GM19023 (cell line): ENCODE results near the gene PSG7.
"Not testable (repeated sequence)": the region's sequence is repeated elsewhere in the genome, so short reads cannot be mapped to it uniquely, and the experiment has no call there.

ENCODE experiments used
- ATAC-seq: cut with Tn5 transposase; IDR thresholded peaks from one replicate; pipeline ENCODE4 v1.9.1; 2021; ENCODE audit warnings: mild to moderate bottlenecking, moderate library complexity; ENCODE audit not compliant: unreplicated experiment

Gene PSG7

DNA sequence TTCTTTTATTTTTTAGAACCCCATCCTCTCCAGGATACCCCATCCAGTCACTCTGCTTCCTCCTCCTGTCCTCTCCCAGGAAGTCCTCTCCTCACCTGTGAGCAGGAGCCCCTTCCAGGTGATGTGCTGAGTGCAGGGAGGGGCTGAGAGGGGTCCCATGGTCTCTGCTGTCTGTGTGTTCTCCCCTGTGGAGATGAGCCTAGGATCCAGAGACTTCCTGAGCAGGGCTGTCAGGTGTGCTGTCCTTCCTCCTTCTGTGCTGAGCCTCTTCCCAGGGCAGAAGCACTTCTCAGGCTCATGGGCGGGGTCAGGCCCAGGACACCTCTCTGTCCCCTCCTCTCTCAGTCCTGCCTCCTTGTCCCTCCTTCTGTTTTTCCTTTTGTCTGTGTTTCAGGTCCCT lies 19.4 kb downstream of the PSG7 start, which contains the start of gene PSG6:
Gene PSG6, minus strand, starts transcription at position 261 of the 400 bp plus-strand sequence. Its CDS starts 102 bp downstream, at position 159.
- ATAC-seq: not testable (repeated sequence)

DNA sequence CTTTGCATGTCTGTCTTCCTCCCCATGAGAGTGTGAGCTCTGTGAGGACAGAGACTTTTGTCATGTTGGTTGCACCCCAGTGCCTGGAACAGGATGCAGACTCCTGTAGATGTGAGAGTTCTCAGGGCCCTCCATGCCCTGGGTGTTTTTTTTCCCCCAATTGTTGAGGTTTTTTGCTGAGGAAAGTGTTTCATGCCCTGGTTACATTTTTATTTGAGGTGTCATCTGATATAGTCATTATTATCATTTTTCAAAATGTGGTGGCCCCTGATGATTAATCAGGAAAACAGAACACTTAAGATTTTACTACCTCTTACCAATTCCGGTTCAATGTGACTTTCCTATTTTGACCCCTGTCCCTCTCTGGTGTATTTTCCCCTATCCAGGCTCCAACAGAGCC lies 20.1 kb downstream of the PSG7 start:
- ATAC-seq: not testable (repeated sequence)

DNA sequence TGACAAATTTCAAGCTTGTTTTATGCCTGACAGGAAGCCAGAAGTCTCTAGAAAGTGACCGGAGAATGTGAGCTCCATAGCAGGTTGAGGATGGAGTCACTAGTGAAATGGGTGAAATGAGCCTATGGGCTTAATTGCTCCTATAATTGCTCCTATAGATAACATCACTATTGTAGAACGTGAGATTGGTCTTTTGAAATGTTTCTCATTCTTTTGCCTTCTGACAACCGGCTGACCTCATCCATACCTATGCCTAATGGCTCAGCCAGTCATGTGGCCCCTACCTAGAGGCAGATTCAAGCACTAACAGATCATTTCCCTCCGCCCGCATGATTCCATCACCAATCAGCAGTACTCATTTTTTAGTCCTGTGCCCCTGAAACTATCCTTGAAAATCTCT lies 23.5 kb downstream of the PSG7 start:
- not testable (repeated sequence) for ATAC-seq

DNA sequence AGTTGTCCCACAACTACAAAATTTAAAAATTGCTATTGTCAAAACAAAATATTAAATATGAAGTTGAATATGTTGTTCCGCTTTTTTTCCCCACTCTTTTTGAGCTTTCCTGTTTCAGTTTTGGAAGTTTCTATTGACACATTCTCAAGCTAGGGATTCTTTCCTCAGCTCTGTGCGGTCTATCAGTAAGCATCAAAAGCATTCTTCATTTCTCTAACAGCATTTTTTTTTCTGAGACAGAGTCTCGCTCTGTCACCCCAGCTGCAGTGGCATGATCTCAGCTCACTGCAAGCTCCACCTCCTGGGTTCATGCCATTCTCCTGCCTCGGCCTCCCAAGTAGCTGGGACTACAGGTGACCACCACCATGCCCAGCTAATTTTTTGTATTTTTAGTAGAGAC lies 24.1 kb downstream of the PSG7 start:
- ATAC-seq: not testable (repeated sequence)

DNA sequence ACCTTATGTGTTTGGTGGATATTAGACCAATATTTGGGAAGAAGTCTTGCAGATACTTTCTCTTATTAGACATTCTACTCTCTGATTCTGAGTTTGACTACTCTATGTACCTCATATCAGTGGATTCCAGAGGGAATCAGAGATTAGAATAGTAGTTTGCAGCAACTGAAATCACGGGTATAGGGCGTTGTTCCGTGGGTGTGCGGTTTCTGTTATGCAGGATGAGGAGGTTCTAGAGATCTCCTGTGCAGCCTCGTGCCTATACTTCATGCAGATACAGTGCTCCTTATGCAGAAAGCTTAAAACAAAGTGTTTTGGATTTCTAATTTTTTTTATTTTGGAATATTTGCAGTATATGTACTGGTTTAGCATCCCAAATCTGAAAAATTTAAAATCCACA lies 25.3 kb downstream of the PSG7 start:
- not testable (repeated sequence) for ATAC-seq

DNA sequence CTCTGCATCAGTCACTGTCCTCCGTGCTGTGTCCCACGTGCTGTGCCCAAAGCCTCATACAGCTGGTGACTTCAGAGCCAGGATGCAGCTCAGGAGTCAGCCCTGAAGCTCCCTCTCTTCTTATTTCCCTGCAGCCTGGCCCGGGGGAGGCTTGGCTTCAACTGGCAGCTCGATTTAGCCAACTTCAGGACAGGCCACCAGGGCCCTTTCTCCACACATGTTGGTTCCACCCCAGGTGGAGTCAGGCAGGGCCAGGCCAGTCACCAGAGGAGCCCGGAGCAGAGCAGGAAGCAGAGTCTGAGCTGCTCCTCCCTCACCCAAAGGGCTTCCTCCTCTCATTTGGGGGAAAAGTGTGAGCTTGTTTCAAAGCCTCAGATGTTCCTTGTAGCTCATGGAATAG lies 30.8 kb downstream of the PSG7 start:
- ATAC-seq: not testable (repeated sequence)

DNA sequence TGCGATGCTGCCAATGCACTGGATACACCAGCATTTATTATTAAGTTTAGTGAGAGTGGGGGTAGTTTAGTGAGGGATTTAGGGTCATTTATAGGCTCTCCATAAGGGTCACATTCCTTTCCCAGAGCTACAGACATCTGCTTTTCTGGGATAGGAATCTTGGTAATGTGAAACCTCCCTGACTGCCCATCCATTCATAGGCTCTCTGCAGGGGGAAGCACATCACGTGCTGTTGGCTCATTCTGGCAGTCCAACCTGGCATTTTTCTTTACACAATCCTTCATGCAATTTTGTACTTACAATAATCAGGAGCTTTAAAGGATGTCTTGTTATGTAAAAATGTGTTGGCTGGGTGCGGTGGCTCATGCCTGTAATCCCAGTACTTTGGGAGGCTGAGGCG lies 36.4 kb downstream of the PSG7 start:
- not testable (repeated sequence) for ATAC-seq

DNA sequence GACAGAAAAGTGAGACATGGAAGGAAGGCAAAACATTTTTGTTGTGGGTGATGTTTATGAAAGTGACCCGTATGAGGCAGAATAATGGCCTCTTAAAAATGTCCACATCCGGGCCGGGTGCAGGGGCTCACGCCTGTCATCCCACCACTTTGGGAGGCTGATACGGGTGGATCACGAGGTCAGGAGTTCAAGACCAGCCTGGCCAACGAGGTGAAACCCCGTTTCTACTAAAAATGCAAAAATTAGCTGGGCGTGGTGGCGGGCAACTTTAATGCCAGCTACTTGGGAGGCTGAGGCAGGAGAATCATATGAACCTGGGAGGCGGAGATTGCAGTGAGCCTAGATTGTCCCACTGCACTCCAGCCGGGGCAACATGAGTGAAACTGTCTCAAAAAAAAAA lies 37.3 kb downstream of the PSG7 start:
- ATAC-seq: not testable (repeated sequence)

DNA sequence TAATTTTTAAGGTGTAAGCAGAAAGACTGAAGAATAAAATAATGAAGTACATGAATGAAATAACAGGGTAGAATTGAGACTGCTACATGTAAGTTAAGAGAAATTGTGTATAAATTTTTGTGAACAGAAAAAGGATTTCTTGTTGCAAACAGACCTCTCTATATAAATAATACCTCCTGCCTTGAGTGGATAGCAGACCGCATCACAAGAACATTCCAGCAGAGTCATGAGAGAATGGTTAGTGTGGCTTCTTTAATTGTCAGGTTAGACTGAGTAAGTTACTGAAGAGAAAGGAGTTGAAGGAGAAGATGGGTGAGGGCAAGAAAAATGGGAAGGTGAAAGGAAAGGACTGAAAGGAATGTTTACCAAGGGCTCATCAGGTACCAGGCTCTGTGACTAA lies 37.9 kb downstream of the PSG7 start:
- ATAC-seq: not testable (repeated sequence)

DNA sequence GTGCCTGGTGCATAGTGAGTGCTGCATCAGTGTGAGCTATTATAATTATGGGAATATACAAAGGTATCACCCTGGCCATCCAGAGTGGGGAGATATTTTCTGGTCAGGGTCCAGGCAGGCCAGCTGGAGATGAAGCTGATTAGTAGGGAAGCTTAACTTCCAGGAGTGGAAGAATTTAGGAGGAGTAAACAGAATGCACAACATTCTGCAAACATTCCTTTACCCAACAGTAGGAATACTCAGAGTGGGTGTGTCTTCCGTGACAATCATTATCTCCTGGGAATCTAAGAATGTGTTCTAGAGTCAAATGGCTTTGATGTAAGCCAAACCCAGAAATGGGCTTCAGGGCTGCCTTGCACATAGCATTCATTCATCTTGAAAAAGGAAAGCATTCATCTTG lies 38.4 kb downstream of the PSG7 start:
- not testable (repeated sequence) for ATAC-seq

DNA sequence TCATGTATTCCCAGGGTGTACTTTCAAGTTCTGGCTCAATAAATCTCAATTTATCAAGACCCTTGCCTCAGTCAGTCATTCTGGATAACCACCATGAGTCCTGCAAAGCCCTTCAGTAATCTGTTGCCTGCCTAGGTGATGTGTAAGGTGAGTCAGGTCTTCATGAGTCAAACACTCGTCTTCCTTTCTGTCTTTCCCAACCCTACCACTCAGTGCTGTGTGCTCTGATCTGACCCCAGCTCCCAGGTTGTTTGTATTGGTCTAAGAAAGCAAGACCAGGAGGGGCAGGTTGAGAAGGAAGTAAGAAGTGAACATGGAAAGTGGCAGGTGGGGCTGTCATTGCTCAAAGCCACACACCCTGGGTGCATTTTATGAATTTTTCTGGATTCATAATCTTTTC lies 39.3 kb downstream of the PSG7 start:
- not testable (repeated sequence) for ATAC-seq

DNA sequence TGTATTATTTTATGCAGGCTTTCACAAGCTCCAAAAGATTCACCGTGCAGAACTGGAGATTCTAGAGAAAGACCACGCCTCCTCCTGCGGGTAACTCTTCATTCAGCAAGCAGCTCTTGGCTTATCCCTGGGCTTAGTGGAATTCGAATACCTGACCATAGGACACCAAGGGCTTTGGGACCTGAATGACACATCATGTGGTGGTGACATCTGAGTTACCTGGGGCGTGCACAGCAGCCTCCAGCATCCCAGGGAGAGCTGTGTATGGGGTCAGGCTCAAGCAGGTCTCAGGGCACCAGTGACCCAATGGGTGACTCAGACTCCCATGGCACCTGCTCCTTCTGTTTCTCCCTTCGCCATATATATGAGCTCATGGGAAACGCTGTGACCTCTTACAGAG lies 46.6 kb downstream of the PSG7 start:
- ATAC-seq: not testable (repeated sequence)

DNA sequence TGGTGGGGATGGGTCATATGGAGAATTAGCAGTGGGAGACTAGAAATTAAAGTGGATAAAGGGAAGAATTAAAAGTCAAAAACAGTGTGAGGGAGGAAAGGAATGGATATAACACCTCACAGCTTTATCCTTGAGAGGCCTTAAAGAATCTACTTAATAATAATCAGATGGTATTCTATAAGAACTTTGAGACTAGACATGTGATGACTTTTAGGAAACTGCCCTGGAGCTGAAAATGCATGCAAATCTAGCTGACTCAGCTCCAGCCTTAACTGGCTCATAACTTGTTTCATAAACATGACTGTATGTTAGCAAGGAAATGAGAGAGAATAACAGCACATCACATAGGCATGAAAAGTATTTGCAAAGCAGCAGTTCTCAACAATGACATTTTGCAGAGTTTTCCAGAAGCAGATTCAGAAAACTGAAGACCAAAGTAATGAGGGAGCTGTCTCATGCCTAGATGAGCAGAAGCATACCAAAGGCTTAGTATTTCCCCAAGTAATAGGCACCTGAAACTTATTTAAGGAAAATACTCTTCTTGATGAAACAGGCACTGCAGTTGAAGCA lies 49.0 kb downstream of the PSG7 start:
- not testable (repeated sequence) for ATAC-seq

DNA sequence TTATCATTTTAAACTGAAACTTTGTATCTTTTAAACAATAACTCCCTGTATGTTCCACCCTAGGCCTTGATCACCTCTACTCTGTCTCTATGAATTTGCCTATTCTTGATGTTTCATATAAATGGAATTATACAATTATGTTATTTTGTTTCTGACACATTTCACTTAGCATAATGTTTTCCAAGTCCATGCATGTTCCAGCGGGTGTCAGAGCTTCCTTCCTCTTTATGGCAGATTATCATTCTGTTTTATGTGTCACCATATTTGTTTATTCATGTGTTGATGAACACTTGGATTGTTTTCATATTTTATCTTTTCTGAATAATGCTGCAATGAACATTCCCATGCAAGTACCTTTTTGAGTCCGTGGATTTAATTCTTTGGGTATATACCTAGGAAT lies 54.3 kb downstream of the PSG7 start:
- ATAC-seq: not testable (repeated sequence)

DNA sequence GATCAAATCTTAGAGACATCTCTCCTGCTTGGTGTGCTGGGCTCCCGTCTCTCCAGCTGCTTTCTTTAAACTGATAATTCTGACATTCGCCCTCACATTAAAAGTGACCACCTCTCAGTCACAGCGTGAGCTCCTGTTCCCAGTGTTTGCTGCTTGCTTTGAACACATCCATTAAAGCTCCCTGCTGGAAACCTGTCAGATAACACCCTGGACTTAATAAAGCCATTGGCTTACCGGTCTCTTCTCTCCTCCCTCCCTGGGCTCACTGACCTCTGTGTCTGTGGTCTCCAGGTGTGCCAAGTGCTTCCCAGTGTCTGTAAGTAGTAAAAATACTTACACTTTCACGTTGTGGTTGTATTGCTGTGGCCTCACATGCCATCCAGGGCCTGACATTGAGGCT lies 55.0 kb downstream of the PSG7 start:
- not testable (repeated sequence) for ATAC-seq

DNA sequence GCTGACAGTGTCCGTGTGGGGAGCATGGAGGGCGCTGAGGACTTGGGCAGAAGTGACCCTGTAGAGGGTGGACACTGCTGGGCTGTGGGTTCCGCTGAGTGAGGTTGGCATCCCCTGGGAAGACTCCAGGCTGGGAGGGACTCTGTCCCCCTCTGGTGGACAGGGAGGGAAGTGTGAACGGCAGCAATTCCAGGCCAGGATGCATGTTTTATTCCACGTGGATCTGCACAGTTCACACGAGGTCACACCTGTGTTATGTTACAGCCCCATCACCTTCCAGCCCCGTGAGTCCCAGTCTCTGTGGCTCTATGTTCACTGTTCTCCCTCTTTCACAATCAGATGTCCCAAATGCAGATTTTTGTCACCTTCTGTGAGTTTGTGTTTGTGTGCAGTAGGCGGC lies 55.7 kb downstream of the PSG7 start:
- not testable (repeated sequence) for ATAC-seq

DNA sequence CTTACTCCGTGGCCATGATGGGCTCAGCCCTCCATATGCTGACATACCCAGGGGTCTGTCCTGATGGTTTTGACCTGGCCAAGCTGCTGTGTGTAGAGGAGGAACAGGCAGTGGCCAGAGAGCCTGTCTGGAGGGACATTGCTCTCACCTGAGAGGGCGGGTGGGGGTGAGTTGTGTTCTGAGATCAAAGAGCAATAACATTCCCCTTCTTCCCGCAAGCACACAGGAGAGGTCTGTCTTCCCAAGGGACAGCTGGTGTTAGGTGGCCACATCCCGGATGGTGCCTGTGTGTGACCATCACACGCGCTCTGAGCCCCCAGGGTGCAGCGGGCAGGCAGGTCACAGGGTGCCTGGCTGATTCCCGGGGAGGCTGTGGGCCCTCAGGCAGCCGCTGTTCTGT lies 56.4 kb downstream of the PSG7 start:
- not testable (repeated sequence) for ATAC-seq

DNA sequence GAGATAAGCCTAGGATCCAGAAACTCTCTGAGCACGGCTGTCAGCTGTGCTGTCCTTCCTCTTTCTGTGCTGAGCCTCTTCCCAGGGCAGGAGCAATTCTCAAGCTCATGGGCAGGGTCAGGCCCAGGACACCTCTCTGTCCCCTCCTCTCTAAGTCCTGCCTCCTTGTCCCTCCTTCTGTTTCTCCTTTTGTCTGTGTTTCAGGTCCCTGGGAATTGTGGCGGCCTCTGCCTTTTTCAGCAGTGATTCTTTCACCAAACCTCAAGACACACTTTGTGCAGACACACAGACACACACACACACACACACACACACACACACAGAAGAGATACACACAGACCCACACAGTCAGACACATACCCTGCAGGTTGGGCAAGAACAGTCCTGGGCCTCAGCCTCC lies 57.4 kb downstream of the PSG7 start, which contains the start of gene PSG1:
Gene PSG1, minus strand, starts transcription at position 101 of the 400 bp plus-strand sequence. CDS start 132 bp downstream, outside the sequence.
- no peak for ATAC-seq

DNA sequence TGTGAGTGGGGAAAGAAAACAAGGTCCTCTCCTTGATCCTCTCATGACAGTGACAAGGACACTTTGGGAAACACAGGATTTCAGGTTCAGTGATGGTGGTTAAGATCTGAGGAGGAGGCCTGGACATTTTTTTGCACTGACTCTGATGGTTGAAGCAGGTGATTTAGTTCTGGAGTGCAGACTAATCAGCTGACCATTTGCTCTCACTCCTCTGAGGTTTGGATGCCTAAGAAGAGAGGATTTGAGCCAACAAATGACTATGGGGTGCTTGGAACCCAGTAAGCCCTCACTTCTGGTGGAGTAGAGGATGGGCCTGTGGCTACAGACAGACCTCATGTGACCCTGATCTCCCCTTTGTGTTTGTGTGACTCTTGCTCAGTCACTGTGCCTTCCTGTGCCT lies 60.4 kb downstream of the PSG7 start:
- not testable (repeated sequence) for ATAC-seq

DNA sequence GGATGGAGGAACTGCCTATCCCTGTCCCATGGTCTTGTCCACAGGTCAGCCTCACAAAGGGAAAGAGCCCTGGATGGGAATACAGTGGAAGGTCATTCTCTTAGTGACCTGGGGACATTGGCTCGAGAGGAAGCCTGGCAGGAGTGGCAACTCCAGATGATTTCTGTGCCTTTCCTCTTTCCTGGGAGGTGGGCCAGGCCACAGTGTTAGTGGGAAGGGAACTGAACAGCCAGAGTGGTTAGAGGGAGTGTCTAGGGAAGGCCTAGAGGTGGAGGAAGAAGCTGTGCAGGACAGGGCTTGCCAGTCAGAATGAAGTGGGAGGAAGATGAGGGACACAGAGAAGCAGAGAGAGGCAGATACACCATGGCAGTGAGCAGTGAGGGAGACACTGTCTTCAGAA lies 61.1 kb downstream of the PSG7 start:
- ATAC-seq: not testable (repeated sequence)

DNA sequence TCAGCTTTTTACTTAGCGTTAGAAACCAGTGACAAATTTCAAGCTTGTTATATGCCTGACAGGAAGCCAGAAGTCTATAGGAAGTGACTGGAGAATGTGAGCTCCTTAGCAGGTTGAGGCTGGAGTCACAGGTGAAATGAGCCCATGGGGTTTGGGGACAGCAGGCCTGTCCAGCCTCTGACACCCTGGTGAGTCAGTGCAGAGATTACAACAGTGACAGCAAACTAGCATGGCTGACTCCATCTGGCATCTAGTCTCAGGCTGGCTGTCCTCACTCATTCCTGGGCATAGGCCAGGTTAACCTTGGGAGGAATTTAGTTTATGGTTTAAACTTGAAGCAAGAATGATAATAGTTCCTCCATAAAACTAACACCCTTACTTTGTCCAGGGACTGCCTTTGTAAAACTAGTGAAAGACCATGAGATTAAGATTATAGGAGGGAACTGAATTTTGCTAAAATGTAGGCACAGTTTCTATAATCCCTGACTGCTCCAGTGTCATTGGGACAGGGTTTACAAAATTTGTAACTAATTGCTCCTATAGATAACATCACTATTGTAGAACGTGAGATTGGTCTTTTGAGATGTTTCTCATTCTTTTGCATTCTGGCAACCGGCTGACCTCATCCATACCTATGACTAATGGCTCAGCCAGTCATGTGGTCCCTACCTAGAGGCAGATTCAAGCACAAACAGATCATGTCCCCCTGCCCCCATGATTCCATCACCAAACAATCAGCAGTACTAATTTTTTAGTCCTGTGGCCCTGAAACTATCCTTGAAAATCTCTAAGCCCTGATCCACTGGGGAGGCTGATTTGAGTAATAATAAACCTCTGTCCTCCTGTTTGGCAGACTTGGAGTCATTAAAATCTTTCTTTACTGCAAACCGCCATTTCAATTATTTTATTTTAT lies 61.9 kb downstream of the PSG7 start:
- not testable (repeated sequence) for ATAC-seq

DNA sequence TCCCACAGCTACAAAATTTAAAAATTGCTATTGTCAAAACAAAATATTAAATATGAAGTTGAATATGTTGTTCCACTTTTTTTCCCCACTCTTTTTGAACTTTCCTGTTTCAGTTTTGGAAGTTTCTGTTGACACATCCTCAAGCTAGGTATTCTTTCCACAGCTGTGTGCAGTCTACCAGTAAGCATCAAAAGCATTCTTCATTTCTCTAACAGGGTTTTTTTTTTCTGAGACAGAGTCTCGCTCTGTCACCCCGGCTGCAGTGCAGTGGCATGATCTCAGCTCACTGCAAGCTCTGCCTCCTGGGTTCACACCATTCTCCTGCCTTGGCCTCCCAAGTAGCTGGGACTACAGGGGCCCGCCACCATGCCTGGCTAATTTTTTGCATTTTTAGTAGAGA lies 62.9 kb downstream of the PSG7 start:
- ATAC-seq: not testable (repeated sequence)
